ENCODE data around the gene PNCK. TPM values are rescaled to one million over a fixed set of nuclear protein-coding genes. Genes with fewer than 3 reads are reported as not detected.
A peak's percentile ranks its signal among the peaks of the same experiment; 100 is the strongest.

The PNCK gene
- total RNA-seq, 2 experiments from 2014 or later: 0.60 to 0.96 TPM

- H3K4me1 Mint-ChIP-seq: peaks cover 7% of the 10 kb centered on the region
- H3K36me3 Mint-ChIP-seq (ENCODE audit: low read depth): no peaks in the 10 kb centered on the region
- H3K4me3 Mint-ChIP-seq: no peak overlapping the region
Observed at GRCh38 chrX:153669901-153670731, 3.5 kb downstream of the PNCK start.

GRCh38 chrX:153669174-153669890, 4.3 kb downstream of the PNCK start:
- no peak overlapping the region for H3K27ac Mint-ChIP-seq
- no peaks in the 10 kb centered on the region for H3K36me3 Mint-ChIP-seq (ENCODE audit: low read depth)
- H3K9me3 Mint-ChIP-seq: no peaks in the 10 kb centered on the region
- CTCF ChIA-PET: interaction anchor here (1.0 to 4.4 kb wide), 4 partner anchors 18 to 727 kb away, joined by 3 to 38 read pairs (median 10); partner anchors contain the start of gene SLC6A8
- DNase-seq: peak; percentile 41
- H3K4me3 Mint-ChIP-seq: no peak overlapping the region
- POLR2A ChIA-PET: interaction anchor here (0.7 kb wide), 1 partner anchor 89 kb away, joined by 3 read pairs; no protein-coding TSS in a partner anchor
- peaks cover 7% of the 10 kb centered on the region for H3K4me1 Mint-ChIP-seq
- peaks cover 23% of the 10 kb centered on the region for H3K27me3 Mint-ChIP-seq

More at GRCh38 chrX:153669901-153670731, 3.5 kb downstream of the PNCK start:
- H3K9me3 Mint-ChIP-seq: no peaks in the 10 kb centered on the region
- no peak overlapping the region for H3K27ac Mint-ChIP-seq
- no peak for DNase-seq
- ChIA-PET POLR2A (no interaction called here), CTCF (interaction anchor here (0.9 kb wide), 2 partner anchors 9 to 61 kb away, joined by 3 read pairs; no protein-coding TSS in a partner anchor)
- H3K27me3 Mint-ChIP-seq: peaks cover 24% of the 10 kb centered on the region

GRCh38 chrX:153668423-153669173, 5.0 kb downstream of the PNCK start:
- Mint-ChIP-seq H3K4me1 (peaks cover 7% of the 10 kb centered on the region), H3K27me3 (peaks cover 20% of the 10 kb centered on the region), H3K36me3 (ENCODE audit: low read depth) (no peaks in the 10 kb centered on the region), H3K9me3 (no peaks in the 10 kb centered on the region), H3K4me3 (no peak overlapping the region), H3K27ac (no peak overlapping the region)
- DNase-seq: no peak
- CTCF ChIA-PET: interaction anchor here (0.7 to 4.4 kb wide), 19 partner anchors 11 to 727 kb away, joined by 3 to 38 read pairs (median 5); partner anchors contain the start of genes CCNQ, HAUS7 and SLC6A8
- POLR2A ChIA-PET: interaction anchor here (0.7 kb wide), 1 partner anchor 88 kb away, joined by 3 read pairs; no protein-coding TSS in a partner anchor

GRCh38 chrX:153667956-153668396, 5.6 kb downstream of the PNCK start:
- Mint-ChIP-seq H3K36me3 (ENCODE audit: low read depth) (no peaks in the 10 kb centered on the region), H3K4me1 (peaks cover 7% of the 10 kb centered on the region), H3K4me3 (peak overlapping the region; percentile 65), H3K27me3 (peaks cover 20% of the 10 kb centered on the region), H3K9me3 (no peaks in the 10 kb centered on the region), H3K27ac (no peak overlapping the region)
- ChIA-PET POLR2A (no interaction called here), CTCF (interaction anchor here (0.7 to 4.4 kb wide), 20 partner anchors 11 to 726 kb away, joined by 3 to 38 read pairs (median 4); partner anchors contain the start of genes CCNQ and HAUS7)
- peak; percentile 81 for DNase-seq

GRCh38 chrX:153667281-153667955, 6.2 kb downstream of the PNCK start:
- no peaks in the 10 kb centered on the region for H3K9me3 Mint-ChIP-seq

GRCh38 chrX:153665726-153666306, 7.8 kb downstream of the PNCK start:
- Mint-ChIP-seq H3K4me3 (no peak overlapping the region), H3K27ac (no peak overlapping the region), H3K9me3 (no peaks in the 10 kb centered on the region), H3K36me3 (ENCODE audit: low read depth) (no peaks in the 10 kb centered on the region), H3K4me1 (peaks cover 11% of the 10 kb centered on the region), H3K27me3 (peaks cover 31% of the 10 kb centered on the region)
- no peak for DNase-seq
- ChIA-PET CTCF (interaction anchor here (0.8 to 4.4 kb wide), 5 partner anchors 9 to 724 kb away, joined by 3 to 38 read pairs (median 3); no protein-coding TSS in a partner anchor), POLR2A (no interaction called here)

More at GRCh38 chrX:153667281-153667955, 6.2 kb downstream of the PNCK start:
- H3K4me1 Mint-ChIP-seq: peaks cover 7% of the 10 kb centered on the region
- peaks cover 19% of the 10 kb centered on the region for H3K27me3 Mint-ChIP-seq
- DNase-seq: no peak
- no peaks in the 10 kb centered on the region for H3K36me3 Mint-ChIP-seq (ENCODE audit: low read depth)
- H3K4me3 Mint-ChIP-seq: peak overlapping the region; percentile 65
- ChIA-PET POLR2A (no interaction called here), CTCF (interaction anchor here (1.0 to 4.4 kb wide), 21 partner anchors 10 to 725 kb away, joined by 3 to 38 read pairs (median 5); partner anchors contain the start of gene CCNQ)
- H3K27ac Mint-ChIP-seq: no peak overlapping the region

- ChIA-PET POLR2A (no interaction called here), CTCF (interaction anchor here (1.1 to 3.6 kb wide), 7 partner anchors 9 to 720 kb away, joined by 3 to 19 read pairs (median 7); no protein-coding TSS in a partner anchor)
- peak; percentile 51 for DNase-seq
- Mint-ChIP-seq H3K27me3 (peaks cover 36% of the 10 kb centered on the region), H3K36me3 (ENCODE audit: low read depth) (no peaks in the 10 kb centered on the region), H3K4me3 (no peak overlapping the region), H3K27ac (no peak overlapping the region), H3K9me3 (no peaks in the 10 kb centered on the region), H3K4me1 (peaks cover 4% of the 10 kb centered on the region)
Observed at GRCh38 chrX:153662266-153662665, 11.3 kb downstream of the PNCK start.

GRCh38 chrX:153659268-153659667, 14.3 kb downstream of the PNCK start:
- DNase-seq: no peak

GRCh38 chrX:153657161-153657560, 16.5 kb downstream of the PNCK start:
- ChIA-PET POLR2A (no interaction called here), CTCF (interaction anchor here (1.1 to 2.5 kb wide), 4 partner anchors 9 to 48 kb away, joined by 3 to 13 read pairs (median 4); no protein-coding TSS in a partner anchor)
- H3K27ac Mint-ChIP-seq: no peak overlapping the region
- H3K36me3 Mint-ChIP-seq (ENCODE audit: low read depth): no peaks in the 10 kb centered on the region
- H3K4me3 Mint-ChIP-seq: no peak overlapping the region
- H3K27me3 Mint-ChIP-seq: peaks cover 16% of the 10 kb centered on the region
- no peaks in the 10 kb centered on the region for H3K9me3 Mint-ChIP-seq
- peaks cover 2% of the 10 kb centered on the region for H3K4me1 Mint-ChIP-seq
- no peak for DNase-seq

More at GRCh38 chrX:153659268-153659667, 14.3 kb downstream of the PNCK start:
- no peaks in the 10 kb centered on the region for H3K9me3 Mint-ChIP-seq
- H3K36me3 Mint-ChIP-seq (ENCODE audit: low read depth): no peaks in the 10 kb centered on the region
- no peak overlapping the region for H3K4me3 Mint-ChIP-seq
- peaks cover 24% of the 10 kb centered on the region for H3K27me3 Mint-ChIP-seq
- no peak overlapping the region for H3K27ac Mint-ChIP-seq
- H3K4me1 Mint-ChIP-seq: peaks cover 4% of the 10 kb centered on the region
- ChIA-PET CTCF (interaction anchor here (1.0 kb wide), 1 partner anchor 49 kb away, joined by 3 read pairs; no protein-coding TSS in a partner anchor), POLR2A (no interaction called here)

GRCh38 chrX:153653556-153653955, 20.1 kb downstream of the PNCK start:
- POLR2A ChIA-PET: no interaction called here
- no peak for DNase-seq
- H3K4me3 Mint-ChIP-seq: no peak overlapping the region
- CTCF ChIA-PET: interaction anchor here (1.6 to 2.6 kb wide), 5 partner anchors 8 to 114 kb away, joined by 6 to 8 read pairs (median 8); no protein-coding TSS in a partner anchor
- no peaks in the 10 kb centered on the region for H3K4me1 Mint-ChIP-seq
- H3K36me3 Mint-ChIP-seq (ENCODE audit: low read depth): no peaks in the 10 kb centered on the region
- H3K27me3 Mint-ChIP-seq: peaks cover 8% of the 10 kb centered on the region
- no peak overlapping the region for H3K27ac Mint-ChIP-seq
- H3K9me3 Mint-ChIP-seq: no peaks in the 10 kb centered on the region

GRCh38 chrX:153651540-153652079, 22.0 kb downstream of the PNCK start:
- H3K27me3 Mint-ChIP-seq: peaks cover 13% of the 10 kb centered on the region
- H3K4me1 Mint-ChIP-seq: no peaks in the 10 kb centered on the region
- no peaks in the 10 kb centered on the region for H3K36me3 Mint-ChIP-seq (ENCODE audit: low read depth)
- no peak overlapping the region for H3K27ac Mint-ChIP-seq
- POLR2A ChIA-PET: no interaction called here
- DNase-seq: no peak
- CTCF ChIA-PET: interaction anchor here (1.7 to 2.6 kb wide), 3 partner anchors 15 to 97 kb away, joined by 5 to 8 read pairs (median 8); no protein-coding TSS in a partner anchor
- H3K4me3 Mint-ChIP-seq: no peak overlapping the region
- H3K9me3 Mint-ChIP-seq: no peaks in the 10 kb centered on the region

All from activated CD4-positive, alpha-beta memory T cell treated with anti-CD3 and anti-CD28 coated beads, Interleukin-2, amount 10 ng/mL, durations not matched to agents 7 days and 5 days (primary cell).